GM18526 (cell line): Measurements from ENCODE around the gene RFX1.

Source experiments
- POLR2A ChIP-seq: IDR thresholded peaks from 3 replicates; pipeline ENCODE4 v1.6.1; 2011; ENCODE audit not compliant: insufficient read length; ENCODE audit errors: extremely low read depth

Gene RFX1

DNA sequence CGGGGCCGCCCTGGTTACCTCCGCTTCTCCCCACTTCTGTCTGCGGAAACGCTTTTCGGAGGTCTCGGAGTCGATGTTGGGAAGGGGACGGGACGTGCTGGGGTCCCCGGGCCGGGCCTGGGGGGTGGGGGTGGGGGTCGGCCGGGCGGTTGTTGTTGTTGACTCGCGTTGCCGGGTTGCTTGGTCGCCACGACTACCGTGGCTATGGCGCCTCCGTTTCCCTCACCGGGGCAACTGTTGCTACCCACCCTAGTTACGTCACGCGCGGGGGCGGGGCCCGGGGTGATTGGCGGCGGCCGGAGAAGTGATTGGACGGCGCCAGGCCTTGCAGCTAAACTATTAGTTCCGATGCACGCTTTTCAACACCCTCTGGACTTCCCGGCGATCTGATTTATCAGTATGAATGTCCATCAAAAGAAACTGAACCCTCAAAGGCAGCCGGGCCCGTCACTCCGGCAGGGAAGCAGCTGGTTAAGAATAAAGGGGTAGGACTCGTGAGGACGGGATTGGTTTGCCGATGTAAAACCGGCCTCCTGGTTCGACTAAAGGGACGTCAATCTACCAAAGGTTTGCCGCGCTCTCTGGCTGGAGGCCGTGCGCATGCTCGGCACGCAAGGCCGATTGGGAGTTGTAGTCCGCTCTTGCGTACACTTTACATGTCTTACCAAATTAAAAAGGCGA lies at the start of gene RFX1:
Gene RFX1, minus strand, starts transcription at position 236 of the 681 bp plus-strand sequence. CDS start 12,477 bp downstream, outside the sequence.
- no peak for TF ChIP-seq POLR2A

DNA sequence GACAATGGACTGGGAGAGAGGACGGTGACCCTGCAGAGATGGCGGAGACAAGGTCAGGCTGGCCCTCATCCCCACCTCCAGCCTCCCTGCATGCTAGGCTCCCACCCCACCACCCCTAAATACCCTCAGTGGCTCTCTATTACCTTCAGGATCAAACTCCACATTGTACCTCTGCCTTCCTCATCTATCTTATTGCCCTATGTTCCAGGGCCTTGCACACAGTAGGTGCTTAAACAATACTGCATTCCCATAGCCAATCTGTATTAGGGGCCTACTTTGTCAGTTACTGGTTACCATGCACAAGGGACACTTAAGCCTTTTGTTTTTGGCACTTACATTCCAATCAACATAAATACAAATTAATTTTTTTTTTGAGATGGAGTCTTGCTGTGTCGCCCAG lies 49.3 kb upstream of the RFX1 start:
- TF ChIP-seq POLR2A = no peak

DNA sequence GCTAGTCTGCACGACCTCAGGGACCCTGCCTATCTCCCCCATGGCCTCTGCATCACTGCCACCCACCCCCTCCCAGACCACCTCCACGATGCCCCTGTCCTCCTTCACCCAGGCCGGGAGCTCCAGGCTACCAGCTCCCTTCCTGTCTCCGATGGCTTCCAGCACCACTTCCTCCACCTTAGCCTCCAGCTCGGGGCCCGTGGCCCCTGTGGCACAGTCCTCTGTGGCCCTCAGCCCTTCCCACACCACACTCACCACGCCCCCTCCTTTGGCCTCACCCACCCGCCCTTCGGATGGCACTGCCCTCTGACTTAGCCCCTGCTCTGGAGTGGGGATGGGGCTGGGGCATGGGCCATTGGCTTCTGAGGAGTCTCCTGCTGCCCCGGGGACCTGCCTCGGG lies 48.6 kb upstream of the RFX1 start:
- no peak for TF ChIP-seq POLR2A

DNA sequence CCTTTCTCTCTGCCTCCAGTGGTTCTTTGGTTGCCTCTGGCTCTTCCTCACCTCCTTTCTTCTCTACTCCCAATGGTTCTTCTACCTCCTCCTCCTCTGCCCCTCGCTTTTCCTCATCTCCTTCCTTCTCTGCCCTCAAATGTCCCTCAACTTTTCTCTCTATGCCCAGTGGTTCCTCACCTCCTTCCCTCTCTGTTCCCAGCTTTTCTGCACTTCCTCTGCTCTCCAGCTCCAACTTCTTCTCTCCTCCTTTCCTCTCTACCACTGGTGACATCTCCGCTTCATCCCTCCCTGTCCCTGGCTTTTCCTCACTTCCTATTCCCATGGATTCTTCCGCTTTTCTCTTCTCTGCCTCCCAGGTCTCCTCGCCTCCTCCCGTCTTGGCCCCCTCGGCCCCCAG lies 48.0 kb upstream of the RFX1 start:
- no peak for TF ChIP-seq POLR2A

DNA sequence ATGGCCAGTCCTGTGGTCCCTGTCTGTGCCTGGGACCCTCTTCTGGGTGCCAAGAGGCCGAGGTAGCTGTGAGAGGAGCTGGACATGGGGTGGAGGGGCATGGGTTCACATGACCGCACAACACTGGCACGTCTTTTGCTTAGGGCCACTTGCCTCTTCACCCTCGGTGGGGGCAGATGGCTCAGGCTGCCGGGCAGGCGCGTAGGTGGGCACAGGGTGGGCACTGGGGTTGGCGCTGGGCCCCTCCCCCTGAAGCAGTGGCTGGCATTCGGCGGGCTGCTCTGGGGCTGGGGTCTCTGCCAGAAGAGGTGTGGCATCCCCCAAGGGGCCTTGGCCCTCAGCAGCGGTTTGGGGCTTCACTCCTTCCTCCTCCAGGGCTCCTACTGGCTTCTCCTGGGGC lies 47.4 kb upstream of the RFX1 start:
- TF ChIP-seq POLR2A = no peak

DNA sequence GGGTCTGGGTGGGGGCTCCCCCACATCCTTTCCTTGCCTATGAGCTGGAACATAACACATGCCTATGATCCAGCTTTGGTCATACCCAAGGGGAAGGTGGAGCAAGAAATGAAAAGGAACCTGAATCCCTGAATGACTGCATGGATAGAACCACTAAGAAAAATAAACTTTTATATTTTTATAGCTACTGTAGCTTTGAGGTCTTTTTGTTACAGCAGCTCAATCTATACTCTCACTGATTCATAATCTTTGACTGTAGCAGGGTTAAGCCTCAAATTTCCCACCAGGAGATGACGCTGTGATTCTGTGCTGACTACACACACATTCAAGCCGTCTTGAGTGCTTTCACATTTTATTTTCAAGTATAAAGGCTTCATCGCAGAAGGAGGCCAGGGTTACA lies 46.9 kb upstream of the RFX1 start:
- TF ChIP-seq POLR2A = no peak

DNA sequence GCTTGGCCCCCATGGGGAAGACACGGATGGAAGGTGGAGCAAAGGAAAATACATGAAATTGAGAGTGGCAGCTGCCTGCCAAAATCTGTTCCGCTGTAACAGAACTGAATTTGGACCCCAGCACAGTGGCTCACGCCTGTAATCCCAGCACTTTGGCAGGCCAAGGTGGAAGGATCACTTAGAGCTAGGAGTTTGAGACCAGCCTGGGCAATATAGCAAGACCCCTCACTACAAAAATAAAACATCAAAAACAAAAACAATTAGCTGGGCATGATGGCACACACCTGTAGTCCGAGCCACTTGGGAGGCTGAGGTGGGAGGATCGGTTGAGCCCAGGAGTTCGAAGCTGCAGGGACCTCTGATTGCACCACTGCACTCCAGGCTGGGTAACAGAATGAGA lies 46.4 kb upstream of the RFX1 start:
- TF ChIP-seq POLR2A = no peak

DNA sequence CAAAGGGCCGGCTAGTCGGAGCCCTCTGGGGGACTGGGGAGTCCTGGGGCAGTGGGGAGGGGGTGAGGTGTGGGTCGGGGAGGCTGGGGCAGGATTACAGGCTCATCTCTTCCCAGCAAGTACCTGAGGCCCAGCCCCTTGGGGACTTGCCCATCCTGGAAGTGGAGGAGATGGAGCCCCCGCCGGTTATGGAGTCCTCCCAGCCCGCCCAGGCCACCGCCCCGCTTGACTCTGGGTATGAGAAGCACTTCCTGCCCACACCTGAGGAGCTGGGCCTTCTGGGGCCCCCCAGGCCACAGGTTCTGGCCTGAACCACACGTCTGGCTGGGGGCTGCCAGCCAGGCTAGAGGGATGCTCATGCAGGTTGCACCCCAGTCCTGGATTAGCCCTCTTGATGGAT lies 45.9 kb upstream of the RFX1 start:
- TF ChIP-seq POLR2A = no peak

DNA sequence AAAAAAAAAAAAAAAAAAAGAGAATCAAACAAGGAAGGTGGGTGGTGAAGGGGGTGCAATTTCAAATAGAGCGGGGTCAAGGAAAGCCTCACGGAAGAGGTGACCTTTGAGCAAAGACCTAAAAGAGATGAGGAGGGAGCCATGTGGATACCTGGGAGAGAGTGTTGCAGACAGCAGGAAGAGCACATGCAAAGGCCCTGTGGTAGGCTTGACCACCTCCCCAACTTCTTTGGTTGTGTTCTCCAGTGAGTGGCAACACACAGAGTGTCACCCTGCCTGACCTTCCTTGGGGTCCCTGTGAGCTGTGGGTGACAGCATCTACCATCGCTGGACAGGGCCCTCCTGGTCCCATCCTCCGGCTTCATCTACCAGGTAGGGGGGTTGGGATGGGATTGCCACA lies 44.4 kb upstream of the RFX1 start:
- TF ChIP-seq POLR2A = no peak

DNA sequence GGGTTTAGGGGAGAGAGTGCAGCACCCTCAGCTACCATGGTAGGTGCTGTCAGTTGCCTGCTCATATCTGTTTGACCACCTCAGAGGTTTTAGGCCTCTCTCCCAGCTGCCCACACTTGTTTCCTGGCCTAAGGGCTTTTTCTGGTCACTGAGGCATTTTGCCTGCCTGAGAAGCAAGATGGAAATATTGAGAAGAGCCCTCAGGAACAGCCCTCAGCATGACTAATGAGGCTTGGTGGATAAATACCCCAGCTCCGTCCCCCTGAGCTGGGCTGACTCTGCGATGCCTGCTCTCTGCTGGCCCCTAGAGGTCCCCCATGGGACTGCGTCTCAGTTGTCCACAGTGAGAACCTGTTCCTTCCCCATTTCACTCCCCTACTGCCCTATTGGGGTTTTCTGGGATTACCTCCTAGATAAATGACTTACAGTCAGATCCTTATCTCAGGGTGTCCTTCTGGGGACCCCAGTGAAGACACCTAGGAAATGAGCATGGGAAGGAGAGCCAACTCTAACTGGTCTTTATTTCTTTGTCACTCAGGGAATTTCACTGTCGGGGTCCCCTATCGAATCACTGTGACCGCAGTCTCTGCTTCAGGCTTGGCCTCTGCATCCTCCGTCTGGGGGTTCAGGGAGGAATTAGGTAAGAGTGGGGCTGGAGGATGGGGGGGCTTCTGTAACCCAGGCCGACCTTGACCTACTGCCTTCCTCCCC lies 42.5 kb upstream of the RFX1 start:
- no peak for TF ChIP-seq POLR2A

DNA sequence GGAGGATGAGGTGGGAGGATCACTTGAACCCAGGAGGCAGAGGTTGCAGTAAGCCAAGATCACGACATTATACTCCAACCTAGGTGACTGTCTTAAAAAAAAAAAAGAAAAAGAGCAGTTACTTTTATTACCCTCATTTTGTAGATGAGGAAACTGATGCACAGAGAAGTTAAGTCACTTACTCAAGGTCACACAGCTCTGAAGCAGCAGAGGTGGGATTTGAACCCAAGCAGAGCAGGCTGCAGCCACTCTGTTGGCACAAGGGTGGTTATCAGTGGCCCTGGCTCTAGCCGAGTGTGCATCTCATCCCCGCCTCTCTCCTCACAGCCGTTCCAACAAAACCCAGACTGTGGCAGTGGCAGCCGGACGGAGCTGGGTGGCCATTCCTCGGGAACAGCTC lies 33.1 kb upstream of the RFX1 start:
- no peak for TF ChIP-seq POLR2A

DNA sequence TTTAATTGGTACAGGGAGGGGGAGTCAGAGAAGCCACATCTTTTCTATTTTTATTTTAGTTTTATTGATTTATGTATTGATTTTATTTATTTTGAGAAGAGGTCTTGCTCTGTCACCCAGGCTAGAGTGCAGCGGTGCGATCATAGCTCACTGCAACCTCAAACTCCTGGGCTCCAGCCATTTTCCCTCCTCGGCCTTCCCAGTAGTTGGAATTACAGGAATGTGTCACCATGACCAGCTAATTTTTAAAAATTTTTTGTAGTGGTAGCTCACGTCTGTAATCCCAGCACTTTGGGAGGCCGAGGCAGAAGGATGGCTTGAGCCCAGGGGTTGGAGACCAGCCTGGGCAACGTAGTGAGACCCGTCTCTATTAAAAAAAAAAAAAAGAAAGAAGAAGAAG lies 29.6 kb upstream of the RFX1 start:
- no peak for TF ChIP-seq POLR2A

DNA sequence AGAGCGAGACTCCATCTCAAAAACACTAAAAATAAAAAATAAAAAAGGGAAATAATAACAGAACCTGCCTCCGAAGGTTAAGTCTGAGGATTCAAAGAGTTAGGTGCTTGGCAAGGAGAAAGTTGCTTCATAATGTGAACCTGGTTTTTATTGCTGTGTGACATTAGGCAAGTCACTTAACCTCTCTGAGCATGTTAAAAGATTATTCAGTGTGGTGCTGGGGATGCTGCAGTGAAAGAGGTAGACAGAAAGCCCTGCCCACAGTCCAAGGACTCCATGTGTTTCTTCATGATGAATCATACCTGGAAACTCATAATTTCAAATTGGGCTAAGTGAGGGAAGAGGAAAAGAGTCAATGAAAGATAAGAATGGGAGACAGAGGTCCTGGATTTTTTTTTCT lies 27.8 kb upstream of the RFX1 start:
- TF ChIP-seq POLR2A = no peak

DNA sequence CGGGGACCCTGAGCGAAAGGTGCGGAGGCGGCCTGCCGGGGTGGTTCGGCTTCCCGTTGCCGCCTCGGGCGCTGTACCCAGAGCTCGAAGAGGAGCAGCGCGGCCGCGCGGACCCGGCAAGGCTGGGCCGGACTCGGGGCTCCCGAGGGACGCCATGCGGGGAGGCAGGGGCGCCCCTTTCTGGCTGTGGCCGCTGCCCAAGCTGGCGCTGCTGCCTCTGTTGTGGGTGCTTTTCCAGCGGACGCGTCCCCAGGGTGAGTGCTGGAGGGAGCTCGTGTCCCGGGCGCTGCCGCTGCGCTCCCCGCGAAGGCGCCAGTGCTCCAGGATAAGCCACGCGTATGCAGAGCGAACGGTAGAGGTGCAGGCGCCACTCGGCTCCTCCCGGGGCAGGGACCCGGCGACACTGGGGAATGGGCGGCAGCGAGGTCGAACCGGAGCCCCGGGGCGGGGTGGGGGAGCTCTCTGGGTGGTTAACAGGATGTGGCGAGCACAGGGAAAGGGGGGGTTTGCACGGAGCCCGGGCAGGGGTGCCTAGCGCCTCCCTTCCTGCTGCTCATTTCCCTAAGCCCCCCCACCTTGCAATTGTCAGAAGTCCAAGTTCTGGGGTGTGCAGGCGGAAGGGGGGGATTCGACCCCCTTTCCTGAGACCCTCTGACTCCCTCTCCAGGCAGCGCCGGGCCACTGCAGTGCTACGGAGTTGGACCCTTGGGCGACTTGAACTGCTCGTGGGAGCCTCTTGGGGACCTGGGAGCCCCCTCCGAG lies 25.8 kb upstream of the RFX1 start, which contains the start of gene IL27RA:
Gene IL27RA, plus strand, starts transcription at position 44 of the 762 bp plus-strand sequence. Its CDS starts 111 bp downstream, at position 155.
- peak; percentile 55 for TF ChIP-seq POLR2A

DNA sequence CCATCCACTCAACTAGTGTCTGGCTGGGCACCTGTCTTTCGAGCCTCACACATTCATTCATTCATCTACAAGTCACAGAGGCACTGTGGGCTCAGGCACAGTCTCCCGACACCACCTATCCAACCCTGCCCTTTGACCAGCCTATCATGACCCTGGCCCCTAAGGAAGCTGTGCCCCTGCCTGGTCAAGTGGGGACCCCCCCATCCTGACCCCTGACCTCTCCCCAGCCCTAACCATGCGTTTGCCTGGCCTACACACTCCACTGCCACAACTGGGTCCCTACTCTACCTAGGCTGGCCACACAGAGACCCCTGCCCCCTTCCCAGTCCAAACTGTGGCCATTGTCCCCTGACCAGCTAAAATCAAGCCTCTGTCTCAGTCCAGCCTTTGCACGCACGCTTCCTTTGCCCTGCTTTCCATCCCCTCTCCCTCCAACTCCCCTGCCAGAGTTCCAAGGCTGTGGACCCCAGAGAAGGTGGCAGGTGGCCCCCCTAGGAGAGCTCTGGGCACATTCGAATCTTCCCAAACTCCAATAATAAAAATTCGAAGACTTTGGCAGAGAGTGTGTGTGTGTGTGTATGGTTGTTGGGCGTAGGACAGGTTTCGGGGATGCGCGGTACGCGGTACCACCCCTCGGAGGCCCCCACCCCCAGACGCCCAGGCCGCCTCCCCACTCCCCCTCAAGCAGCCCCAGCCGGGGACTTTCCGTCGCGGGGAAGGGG lies 25.0 kb upstream of the RFX1 start:
- no peak for TF ChIP-seq POLR2A
